Caco-2 (cell line): ENCODE measurements around the gene BAHD1. TPM values are rescaled to one million over a fixed set of nuclear protein-coding genes. Genes with fewer than 3 reads are reported as not detected.
A peak's percentile ranks its signal among the peaks of the same experiment; 100 is the strongest.

ENCODE experiments used
- BruUV-seq: library from RNA; stranded (reverse); fragments of 400-500 nt; replicated peaks from 2 replicates; lab custom pipeline; 2021; lab: Mats Ljungman, UMichigan
- CTCF ChIA-PET: fragments of 300-600 bp; sonication (Branson Sonifier 250); formaldehyde crosslinking; loops from one replicate; lab custom pipeline; 2022; ENCODE audit warnings: antibody characterized with exemption; lab: Charles Lee
- POLR2A ChIA-PET: fragments of 300-600 bp; sonication (Branson Sonifier 250); formaldehyde crosslinking; loops from one replicate; lab custom pipeline; 2022; ENCODE audit warnings: antibody characterized with exemption; lab: Charles Lee
- DNase-seq, 2 experiments: peaks; one replicate each; pipeline versions ENCODE4 v3.0.0 to v3.0.0-alpha.2; 2020 to 2022
- H3K27me3 ChIP-seq: replicated peaks from 2 replicates; pipeline ENCODE4 v1.6.0; 2011; ENCODE audit warnings: low read length; ENCODE audit not compliant: control insufficient read depth, insufficient read depth
- H3K36me3 ChIP-seq: 2 replicates; pipeline ENCODE4 v1.5.1; 2011; ENCODE audit warnings: low read length; ENCODE audit not compliant: control insufficient read depth, insufficient read depth
- H3K4me1 ChIP-seq: fragments of 250-450 bp; sonication (Bioruptor Pico); 2 replicates; pipeline ENCODE4 v1.5.1; 2020; ENCODE audit warnings: mild to moderate bottlenecking
- H3K4me3 ChIP-seq: 2 replicates; pipeline ENCODE4 v1.5.1; 2011; ENCODE audit warnings: low read depth, mild to moderate bottlenecking, control low read depth, low read length
- H3K9me3 ChIP-seq: fragments of 250-450 bp; sonication (Bioruptor Pico); 2 replicates; pipeline ENCODE4 v1.5.1; 2020; ENCODE audit warnings: mild to moderate bottlenecking, moderate library complexity
- H3K27ac Mint-ChIP-seq: one replicate; pipeline ENCODE4 v1.8.0; 2022; ENCODE audit warnings: mixed read lengths; ENCODE audit not compliant: unreplicated experiment
- H3K27me3 Mint-ChIP-seq: one replicate; pipeline ENCODE4 v1.8.0; 2022; ENCODE audit warnings: mixed read lengths; ENCODE audit not compliant: insufficient read depth, unreplicated experiment
- H3K36me3 Mint-ChIP-seq: one replicate; pipeline ENCODE4 v1.8.0; 2022; ENCODE audit warnings: mild to moderate bottlenecking, mixed read lengths; ENCODE audit not compliant: insufficient read depth, unreplicated experiment
- H3K4me1 Mint-ChIP-seq: one replicate; pipeline ENCODE4 v1.8.0; 2022; ENCODE audit warnings: low read depth, mixed read lengths; ENCODE audit not compliant: unreplicated experiment
- H3K4me3 Mint-ChIP-seq: one replicate; pipeline ENCODE4 v1.8.0; 2022; ENCODE audit warnings: mild to moderate bottlenecking, moderate library complexity, mixed read lengths; ENCODE audit not compliant: unreplicated experiment
- H3K9me3 Mint-ChIP-seq: one replicate; pipeline ENCODE4 v1.8.0; 2022; ENCODE audit warnings: mixed read lengths; ENCODE audit not compliant: unreplicated experiment
- intact Hi-C: fragments of 100-400 bp; cut with micrococcal nuclease; formaldehyde crosslinking; loops from one replicate; pipeline ENCODE4 v1.10.0; 2022; ENCODE audit not compliant: unreplicated experiment
- total RNA-seq: library from RNA; stranded (reverse); gene quantifications from 2 replicates; pipeline ENCODE4 v1.2.3, GENCODE V29; 2022
- TF ChIP-seq, protein P1 (sequence below), 2 experiments: fragments of 200-600 bp in 1 of 2; IDR thresholded peaks; 1 replicate in 1 of 2; 2 replicates in 1 of 2; pipeline versions ENCODE4 v1.5.1 to v1.8.0; 2011 to 2022; ENCODE audit warnings: antibody characterized with exemption in 1 of 2, control low read depth in 1 of 2, inconsistent platforms in 1 of 2, low read depth in 1 of 2, low read length in 1 of 2, mild to moderate bottlenecking in 1 of 2, moderate library complexity in 1 of 2; ENCODE audit not compliant: insufficient read depth in 1 of 2, severe bottlenecking in 1 of 2, unreplicated experiment in 1 of 2

The BAHD1 gene
- total RNA-seq, 1 experiment from 2014 or later = 28.1 TPM

DNA sequence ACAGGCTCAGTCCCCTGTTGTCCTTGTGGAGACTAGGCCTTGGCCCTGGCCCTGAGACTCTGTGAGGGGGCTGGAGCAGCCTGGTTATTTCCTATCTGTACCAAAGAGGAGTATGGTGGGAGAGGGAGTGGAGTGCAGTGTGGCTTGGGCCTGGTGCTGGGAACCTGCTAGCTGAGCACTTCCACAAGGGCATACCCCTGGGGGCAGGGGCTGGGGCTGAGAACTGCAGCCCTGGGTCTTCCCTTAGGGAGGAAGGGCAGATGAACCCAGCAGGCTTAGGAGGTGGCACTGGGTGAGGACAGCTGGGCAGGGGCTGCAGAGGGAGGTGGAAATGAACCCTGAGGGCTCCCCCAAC, 26.5 kb downstream of the BAHD1 start:
- ChIA-PET POLR2A (no interaction called here), CTCF (no interaction called here)
- peaks cover 59% of the 10 kb centered on the region for H3K36me3 Mint-ChIP-seq
- Histone ChIP-seq H3K4me1 (peaks cover 9% of the 10 kb centered on the region), H3K9me3 (no peaks in the 10 kb centered on the region), H3K36me3 (peaks cover 1% of the 10 kb centered on the region), H3K27me3 (no peaks in the 10 kb centered on the region), H3K4me3 (no peak overlapping the region)
- no peak for DNase-seq
- intact Hi-C loops = no loop called here
- no peaks in the 10 kb centered on the region for H3K9me3 Mint-ChIP-seq
- no TSS peak for BruUV-seq
- no peak overlapping the region for H3K27ac Mint-ChIP-seq
- H3K4me1 Mint-ChIP-seq = peaks cover 8% of the 10 kb centered on the region
- H3K4me3 Mint-ChIP-seq = no peak overlapping the region
- no peaks in the 10 kb centered on the region for H3K27me3 Mint-ChIP-seq
- TF ChIP-seq, protein P1, sequence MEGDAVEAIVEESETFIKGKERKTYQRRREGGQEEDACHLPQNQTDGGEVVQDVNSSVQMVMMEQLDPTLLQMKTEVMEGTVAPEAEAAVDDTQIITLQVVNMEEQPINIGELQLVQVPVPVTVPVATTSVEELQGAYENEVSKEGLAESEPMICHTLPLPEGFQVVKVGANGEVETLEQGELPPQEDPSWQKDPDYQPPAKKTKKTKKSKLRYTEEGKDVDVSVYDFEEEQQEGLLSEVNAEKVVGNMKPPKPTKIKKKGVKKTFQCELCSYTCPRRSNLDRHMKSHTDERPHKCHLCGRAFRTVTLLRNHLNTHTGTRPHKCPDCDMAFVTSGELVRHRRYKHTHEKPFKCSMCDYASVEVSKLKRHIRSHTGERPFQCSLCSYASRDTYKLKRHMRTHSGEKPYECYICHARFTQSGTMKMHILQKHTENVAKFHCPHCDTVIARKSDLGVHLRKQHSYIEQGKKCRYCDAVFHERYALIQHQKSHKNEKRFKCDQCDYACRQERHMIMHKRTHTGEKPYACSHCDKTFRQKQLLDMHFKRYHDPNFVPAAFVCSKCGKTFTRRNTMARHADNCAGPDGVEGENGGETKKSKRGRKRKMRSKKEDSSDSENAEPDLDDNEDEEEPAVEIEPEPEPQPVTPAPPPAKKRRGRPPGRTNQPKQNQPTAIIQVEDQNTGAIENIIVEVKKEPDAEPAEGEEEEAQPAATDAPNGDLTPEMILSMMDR (IDR thresholded peaks at IDR 0.05; ENCODE audit: insufficient read depth in 1 of 2, low read depth in 1 of 2, low read length in 1 of 2, severe bottlenecking in 1 of 2, unreplicated experiment in 1 of 2) = no peak

DNA sequence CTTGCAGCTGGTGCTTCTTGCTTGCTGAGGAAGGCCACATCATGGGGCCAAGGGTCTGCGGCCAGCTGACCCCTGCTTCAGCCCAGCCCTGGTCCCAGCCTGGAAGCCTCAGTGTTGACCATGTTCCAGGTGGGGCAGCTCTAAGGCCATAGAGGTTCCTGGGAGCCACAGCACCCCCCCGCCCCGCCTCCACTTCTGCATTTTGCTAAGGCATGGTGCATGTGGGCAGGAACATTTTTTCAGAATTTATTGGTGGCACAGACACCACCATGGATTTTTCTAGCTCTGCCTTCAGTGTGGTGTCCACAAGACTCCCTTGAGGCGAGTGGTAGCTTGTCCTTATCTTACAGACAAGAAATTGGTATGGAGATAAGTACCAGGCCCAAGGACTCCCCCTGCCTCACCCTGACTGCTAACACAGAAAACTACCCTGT, 28.2 kb downstream of the BAHD1 start:
- Mint-ChIP-seq H3K4me3 (no peak overlapping the region), H3K9me3 (no peaks in the 10 kb centered on the region), H3K36me3 (peaks cover 46% of the 10 kb centered on the region), H3K27ac (no peak overlapping the region), H3K4me1 (peaks cover 8% of the 10 kb centered on the region), H3K27me3 (no peaks in the 10 kb centered on the region)
- CTCF ChIA-PET = interaction anchor here (0.7 to 1.1 kb wide), 2 partner anchors 29 to 36 kb away, joined by 3 read pairs; no protein-coding TSS in a partner anchor
- peaks cover 10% of the 10 kb centered on the region for H3K4me1 ChIP-seq
- H3K9me3 ChIP-seq = no peaks in the 10 kb centered on the region
- H3K4me3 ChIP-seq = no peak overlapping the region
- H3K27me3 ChIP-seq = no peaks in the 10 kb centered on the region
- no peaks in the 10 kb centered on the region for H3K36me3 ChIP-seq
- POLR2A ChIA-PET = no interaction called here
- no TSS peak for BruUV-seq
- DNase-seq = no peak
- TF ChIP-seq, protein P1 (IDR thresholded peaks at IDR 0.05; ENCODE audit: insufficient read depth in 1 of 2, low read depth in 1 of 2, low read length in 1 of 2, severe bottlenecking in 1 of 2, unreplicated experiment in 1 of 2) = no peak
- intact Hi-C loops = no loop called here

DNA sequence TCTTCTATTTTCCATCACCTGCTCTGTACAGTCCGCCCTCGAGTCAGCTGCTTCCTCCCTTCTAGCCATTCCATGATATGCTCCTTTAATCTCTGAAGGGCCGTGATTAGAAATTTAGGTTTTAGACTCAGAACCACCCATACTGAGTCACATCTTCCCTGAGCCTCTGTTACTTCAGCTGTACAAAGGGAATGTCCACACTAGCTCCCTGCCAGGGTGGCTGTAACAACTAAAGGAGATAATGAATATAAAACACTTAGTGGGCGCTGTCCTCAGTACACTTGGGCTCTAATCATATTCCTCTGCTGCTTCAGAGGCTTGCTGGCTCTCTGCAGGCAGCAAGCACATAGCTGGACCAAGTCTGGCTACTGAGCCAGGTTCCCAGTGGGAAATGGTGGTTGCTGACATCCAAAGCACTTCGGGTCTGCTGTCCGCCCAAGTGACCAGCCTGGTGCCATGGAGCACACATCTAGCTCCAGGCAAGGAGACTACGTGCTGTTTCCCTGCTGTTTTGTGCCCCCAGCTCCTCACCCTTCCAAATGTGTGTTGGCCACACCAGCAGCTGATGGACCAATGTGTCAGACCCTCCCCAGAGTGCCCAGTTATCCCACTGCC, 29.1 kb downstream of the BAHD1 start:
- intact Hi-C loops = loop anchor here (1.0 kb wide), 1 partner anchor 30 kb away; the partner anchor contains the start of gene BAHD1
- Mint-ChIP-seq H3K9me3 (no peaks in the 10 kb centered on the region), H3K36me3 (peaks cover 36% of the 10 kb centered on the region), H3K4me1 (peaks cover 8% of the 10 kb centered on the region), H3K27me3 (no peaks in the 10 kb centered on the region), H3K27ac (peak overlapping the region; percentile 88), H3K4me3 (peak overlapping the region; percentile 80)
- Histone ChIP-seq H3K4me3 (peak overlapping the region; percentile 74), H3K36me3 (no peaks in the 10 kb centered on the region), H3K27me3 (no peaks in the 10 kb centered on the region), H3K9me3 (no peaks in the 10 kb centered on the region), H3K4me1 (peaks cover 10% of the 10 kb centered on the region)
- TF ChIP-seq, protein P1 (IDR thresholded peaks at IDR 0.05; ENCODE audit: insufficient read depth in 1 of 2, low read depth in 1 of 2, low read length in 1 of 2, severe bottlenecking in 1 of 2, unreplicated experiment in 1 of 2) = no peak
- no peak for DNase-seq
- BruUV-seq = TSS peak; percentile 69
- ChIA-PET POLR2A (no interaction called here), CTCF (interaction anchor here (0.6 to 1.8 kb wide), 4 partner anchors 30 to 812 kb away, joined by 3 to 8 read pairs (median 4); partner anchors contain the start of gene BAHD1)
